HPDE6-E6E7 (cell line): ENCODE data around the gene COL8A2.

Experiments used
- DNase-seq: peaks from one replicate; pipeline ENCODE4 v3.0.0; 2011; ENCODE audit warnings: missing footprints; ENCODE audit errors: extremely low spot score

COL8A2 gene

DNA sequence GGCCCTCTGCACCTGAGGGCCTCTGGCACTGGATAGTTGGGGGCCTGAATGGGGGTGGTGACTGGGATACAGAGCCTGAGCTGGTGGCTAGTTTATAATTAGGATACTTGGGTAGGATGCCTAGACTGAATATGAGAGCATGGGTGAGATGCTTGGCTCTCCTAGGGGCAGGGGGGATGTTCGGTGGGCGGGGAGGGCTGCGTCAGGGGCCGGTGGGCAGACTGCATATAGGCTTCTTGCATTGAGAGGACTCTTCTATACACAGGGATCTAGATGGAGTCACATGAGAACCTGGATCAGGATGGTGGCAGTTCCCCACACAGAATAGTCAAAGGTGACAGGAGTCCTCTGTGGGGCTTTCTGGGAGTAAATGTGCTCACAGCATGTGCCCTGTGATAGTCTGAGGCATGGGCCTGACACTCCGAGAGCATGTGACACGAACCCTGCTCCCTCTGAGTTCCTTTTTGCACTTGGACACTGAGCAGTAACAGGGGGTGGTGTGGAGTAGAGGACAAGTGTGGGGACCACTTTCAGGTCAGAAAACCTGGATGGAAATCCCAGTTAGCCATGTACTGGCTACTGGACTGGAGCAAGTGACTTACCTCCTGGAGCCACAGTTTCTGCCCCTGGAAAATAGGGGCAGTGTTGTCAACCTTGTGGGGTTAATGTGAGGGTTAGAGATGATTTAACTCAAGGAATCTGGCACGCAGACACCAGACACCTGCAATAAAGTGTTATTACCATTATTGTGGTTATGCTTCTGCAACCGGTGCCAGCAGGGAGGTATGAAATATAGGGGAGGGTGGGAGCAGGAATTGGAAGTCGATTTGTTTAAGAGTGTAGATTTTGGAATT, 33.2 kb upstream of the COL8A2 start:
- no peak for DNase-seq

DNA sequence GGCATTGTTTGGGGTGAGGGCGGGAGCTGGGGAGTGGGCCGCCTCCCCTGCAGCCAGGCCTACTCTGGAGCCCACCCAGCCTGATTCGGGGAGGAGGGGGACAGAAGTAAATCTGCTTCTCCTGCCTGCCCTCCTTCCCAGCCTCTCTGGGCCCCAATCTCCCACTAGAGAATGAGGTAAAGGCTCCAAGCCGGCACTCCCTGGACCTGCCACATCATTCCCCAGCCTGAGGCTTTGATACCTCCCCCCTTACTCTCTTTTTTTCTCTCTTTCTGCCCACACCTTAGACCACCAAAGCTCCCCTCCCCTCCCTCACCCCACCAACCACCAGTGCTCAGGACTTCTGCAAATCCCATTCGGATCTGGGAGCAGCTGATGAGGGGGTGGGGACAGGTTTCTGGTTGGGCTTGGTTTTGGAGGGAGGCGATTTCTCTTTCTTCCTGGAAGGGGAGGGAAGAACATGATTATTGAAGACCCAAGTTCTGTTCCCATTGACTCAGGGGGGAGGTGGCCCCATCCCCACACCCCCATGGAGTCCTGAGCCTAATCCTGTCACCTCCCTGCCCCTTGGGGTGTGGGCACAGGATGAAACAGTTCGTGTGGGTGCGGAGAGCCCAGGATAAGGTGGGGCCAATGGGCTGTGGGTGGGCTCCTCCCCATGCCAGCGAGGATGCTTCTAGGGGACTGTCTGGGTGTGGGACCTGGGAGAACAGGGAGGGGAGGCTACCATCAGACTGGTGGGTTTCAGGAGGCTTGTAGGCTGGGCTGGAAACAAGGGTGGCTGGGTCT, 32.3 kb upstream of the COL8A2 start:
- DNase-seq: no peak

DNA sequence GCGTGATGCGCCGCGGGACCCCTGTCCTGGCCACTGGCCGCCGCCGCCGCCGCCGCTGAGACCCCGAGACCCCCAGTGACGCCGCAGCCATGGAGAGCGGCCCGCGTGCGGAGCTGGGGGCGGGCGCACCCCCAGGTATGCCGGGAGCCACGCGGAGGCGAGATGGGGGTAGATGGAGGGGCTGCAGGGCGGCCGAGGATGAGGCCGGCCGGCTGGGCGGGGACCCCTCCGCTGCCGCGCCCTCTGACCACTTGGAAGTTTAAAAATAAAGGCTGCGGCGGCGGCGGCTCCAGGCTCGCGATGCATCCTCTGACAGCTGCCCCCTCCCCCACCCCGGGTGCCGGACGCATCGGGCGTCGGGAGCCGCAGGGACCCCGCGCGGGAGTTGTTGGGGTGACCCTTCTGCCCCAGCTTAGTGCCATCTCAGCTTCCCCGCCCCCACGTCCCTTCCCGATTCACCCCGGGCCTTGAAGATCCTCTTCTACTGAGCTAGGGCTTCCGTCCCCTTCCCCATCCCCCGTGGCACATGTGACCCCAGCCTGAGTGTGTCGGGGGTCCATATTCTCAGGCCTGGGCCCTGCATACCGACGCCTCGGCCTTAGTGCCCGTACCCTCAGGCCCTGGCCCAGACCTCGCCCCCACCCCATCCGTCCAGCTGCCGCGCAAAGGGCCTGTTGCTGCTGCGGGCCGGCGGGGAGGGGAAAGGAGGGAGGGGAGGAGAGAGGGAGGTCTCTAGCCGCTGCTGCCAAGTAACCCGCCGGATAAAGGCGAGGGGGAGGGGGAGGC, 31.5 kb upstream of the COL8A2 start:
- no peak for DNase-seq

DNA sequence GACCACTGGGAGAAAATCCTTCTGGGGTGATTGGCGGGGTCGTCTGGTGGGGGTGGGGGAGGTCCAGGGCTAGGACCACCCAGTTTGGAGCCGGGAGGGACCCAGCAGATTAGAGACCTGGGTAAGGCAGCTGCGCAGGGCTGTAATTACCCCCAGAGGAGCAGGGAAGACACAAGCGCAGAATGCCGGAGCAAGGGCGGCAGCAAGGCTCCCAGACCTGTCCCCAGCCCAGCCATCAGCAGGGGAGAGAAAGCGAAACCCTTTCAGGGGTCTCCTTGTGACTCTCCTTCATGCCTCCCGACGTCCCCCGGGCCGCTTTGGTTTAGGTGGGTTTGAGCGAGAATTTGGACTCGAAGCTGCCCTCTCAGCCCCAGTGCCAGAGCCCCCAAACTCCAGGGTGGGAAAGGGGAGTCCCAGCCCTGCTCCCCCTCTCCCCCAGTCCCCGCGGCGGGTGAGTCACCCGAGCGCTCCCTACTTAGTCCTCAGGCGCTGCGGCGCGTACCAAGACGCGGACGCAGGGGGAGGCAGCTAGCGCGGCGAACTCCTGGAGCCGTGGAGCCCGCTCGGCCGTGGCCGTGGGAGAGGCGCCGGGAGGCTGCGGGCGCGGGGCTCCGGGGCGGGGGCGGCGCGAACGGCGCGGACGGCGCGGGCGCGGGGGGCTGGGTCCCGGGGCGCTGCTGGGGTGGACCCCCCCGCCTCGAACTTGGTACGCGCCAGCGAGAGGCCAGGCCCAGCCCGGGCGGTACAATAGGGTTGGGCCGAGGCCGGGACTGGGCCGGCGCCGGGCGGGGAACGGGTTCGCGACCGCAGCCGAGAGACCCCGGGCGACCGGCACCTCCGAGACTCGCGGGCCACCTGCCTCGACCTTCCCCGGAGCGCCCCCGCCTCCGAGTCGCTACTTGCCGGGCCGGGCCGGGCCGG, 30.6 kb upstream of the COL8A2 start, which contains the start of gene MAP7D1:
Gene MAP7D1 (plus strand): TSS at position 753 of the 921 bp plus-strand sequence. CDS start 258 bp downstream, outside the sequence.
- peak; percentile 69 for DNase-seq

DNA sequence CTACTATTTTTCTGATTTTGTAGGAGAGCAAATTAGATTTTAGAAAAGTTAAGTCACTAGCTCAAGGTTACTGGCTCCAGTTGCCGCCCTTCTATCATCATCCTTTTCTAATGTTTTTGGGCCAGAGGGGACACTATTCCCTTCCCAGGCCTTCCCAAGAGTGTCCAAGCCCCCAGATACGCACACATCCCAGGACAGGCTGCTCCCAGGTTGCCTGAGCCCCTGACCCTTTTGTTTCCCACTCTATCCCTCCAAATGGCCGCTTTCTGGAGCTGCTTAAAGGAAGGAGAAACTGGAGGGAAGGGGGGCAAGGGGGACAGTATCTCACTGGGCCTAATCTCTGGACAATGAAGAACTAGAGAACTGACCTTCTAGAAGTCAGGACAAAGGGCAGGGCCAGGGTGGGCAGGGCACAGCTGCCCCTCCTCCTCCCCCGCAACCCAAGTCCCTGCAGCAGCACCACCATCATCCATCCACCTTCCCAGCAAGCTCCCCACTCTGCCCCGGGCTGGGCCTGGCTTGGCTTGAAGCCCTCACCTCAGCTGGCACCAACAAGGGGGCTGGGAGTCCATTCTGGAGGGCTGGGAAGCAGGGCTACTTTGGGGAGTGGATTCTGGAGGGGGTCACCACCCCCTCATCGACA, 29.9 kb upstream of the COL8A2 start:
- DNase-seq: no peak

DNA sequence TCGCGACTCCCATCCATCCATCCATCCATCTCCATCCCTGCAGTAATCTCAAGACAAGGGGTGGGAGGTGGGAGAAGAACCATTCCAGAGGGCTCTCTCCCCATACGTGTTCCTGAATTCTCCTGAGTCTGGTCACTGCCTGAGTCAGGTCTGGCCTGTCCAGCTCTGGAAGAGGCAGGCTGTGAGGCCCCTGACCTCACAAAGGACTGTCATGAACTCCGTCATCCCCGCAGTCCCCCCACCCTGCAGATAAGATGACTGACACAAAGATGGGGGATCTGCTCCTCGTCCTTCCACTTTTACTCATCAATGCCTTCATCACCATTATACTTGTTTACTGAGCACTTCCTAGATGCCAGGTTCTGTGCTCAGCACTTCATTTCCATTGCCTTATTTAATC, 29.3 kb upstream of the COL8A2 start:
- no peak for DNase-seq

DNA sequence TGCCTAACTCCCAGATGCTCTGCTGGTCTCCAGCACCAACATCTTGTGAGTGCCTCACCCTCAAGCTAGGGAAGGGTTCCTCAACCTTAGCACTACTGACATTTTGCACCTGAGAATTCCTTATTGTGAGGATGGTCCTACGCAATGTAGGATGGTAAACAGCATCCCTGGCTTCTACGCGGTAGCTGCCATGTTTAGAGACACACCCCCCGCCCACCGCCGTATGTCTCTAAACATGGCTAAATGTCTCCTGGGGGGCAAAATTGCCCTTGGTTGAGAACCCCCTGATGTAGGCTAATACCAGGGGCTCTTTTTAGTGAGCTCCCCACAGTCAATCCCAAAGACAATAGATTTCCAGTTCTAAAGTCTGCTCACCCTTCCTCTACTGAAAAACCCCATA, 28.5 kb upstream of the COL8A2 start:
- no peak for DNase-seq

DNA sequence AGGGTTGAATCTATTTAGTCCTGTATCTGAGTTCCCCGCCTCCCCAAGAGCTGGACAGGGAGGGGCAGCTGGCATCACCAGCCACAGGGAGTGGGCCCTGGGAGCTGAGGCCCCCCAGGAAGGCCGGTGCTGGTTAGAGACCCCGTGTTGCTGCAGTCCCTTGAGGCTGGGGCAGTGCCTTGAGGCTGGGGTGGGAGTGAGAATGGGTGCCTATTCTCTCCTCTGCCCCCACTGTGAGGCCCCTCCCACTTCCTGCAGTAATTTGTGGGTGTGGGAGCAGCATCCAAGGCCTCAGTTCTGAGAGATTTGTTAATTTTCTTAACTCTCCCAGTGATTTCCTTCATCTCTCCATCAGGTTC, 26.8 kb upstream of the COL8A2 start:
- no peak for DNase-seq

DNA sequence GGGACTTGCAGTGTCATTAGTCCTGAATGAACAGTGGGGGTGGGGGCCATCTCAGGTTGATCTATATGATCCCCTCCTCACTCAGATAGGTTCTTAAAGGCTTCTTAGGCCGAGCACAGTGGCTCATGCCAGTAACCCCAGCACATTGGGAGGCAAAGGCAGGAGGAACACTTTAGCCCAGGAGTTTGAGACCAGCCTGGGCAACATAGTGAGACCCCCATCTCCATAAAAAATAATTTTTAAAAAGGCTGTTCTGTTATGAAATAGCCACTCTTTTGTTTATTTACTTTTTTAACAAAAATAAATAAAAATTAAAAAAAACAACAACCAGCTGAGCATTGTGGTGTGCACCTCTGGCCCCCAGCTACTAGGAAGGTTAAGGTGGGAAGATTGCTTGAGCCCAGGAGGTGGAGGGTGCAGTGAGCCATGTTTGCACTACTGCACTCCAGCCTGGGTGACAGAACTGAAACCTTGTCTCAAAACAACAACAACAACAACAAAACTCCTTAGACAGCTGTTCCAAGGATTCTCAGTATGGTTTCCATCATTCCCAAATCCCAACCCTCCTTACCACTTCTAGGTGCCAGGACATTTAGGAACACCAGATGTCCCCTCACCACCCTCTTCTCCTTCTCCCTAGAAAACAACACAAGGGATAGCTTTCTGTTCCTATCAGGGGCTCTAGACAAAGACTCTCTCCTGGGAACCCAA, 26.3 kb upstream of the COL8A2 start:
- no peak for DNase-seq

DNA sequence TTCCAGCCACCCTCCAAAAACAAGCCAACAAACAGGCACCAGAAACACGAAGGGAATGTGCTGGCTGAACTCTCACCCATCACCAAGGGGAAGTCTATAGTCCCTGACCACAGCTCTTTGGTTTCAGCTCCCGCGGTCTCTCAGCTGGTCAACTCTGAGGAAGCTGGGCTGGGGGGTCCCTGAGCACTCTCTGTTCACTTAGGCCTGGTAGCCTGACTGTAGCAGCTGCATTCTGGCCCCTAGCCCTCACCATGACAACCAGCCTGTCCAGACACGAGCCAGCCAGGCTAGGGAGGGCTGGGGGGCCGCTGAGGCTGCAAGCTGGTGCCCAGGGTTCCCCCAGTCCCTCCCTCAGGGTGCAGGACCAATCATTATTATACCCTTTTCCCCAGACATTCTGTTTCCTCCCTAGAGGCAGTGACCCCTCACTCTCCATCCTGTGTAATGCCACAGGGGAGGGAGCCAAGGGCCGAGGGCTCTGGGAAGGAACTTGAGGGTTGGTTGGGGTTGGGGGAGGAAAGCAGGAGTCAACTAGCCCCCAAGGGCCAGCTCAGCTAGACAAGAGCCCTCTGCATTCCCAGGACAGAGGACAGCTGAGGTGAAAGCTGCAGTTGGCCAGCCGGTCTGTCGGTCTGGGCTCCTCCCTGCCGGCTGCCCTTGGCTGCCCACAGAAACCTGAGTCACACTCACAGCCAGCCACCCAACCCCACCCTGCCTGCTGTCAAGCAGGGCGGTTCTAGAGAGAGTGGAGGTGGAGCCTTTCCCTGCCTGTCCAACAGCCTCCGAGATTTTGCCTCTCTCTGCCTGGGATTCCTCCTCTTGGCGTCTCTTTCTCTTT, 25.5 kb upstream of the COL8A2 start:
- DNase-seq: peak; percentile 87

DNA sequence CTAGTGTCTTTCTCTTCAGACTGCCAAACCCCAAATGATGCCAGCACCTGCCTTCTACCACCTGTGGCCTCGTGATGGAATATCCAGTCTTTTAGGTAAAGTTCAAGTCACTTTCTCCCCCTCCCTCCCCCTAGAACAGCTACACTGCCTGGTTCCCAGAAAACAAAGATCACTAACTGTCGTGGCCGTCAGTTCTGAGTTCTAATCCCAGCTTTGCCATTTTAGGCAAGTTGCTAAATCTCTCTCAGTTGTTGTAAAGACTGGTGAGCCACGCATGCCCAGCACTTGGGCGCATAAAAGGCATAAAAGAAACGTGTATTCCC, 24.9 kb upstream of the COL8A2 start:
- DNase-seq: no peak

DNA sequence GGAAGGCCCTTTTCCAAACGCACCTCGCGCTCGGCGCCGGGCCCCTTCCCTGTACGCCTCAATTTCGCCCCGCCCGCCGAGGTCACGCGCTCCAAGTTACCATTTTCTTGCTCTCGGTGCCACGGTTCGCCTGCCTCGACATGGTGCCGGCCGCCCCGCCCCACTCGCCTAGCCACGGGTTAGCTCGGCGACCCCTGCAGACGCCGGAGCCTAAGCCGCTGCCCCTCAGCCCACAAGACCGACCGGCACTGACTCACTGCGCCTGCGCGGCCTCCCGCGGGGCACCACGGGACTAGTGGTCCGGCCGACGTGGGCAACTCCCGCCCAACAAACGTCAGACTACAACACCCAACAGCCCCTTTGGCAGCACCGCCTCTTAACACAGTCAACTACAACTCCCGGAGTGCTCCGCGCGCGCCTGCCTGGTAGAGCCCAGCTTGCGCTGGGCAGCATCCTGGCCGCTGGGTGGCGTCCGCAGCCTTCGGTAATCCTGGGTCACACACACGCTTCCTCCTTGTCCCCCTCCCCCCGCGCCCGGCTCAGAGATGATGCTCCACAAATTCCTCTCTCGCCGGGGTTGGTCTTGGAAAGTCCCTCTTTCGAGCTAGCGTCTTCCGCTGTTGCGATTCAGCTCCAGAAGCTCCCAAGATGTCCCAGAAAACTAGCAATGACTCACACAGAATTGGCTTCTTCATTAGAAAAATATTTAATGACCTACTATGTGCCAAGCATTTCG, 24.4 kb upstream of the COL8A2 start, which contains the start of gene TRAPPC3:
Gene TRAPPC3 (minus strand): TSS at position 250 of the 736 bp plus-strand sequence. CDS start 108 bp downstream, at position 142.
- DNase-seq: peak; percentile 95

DNA sequence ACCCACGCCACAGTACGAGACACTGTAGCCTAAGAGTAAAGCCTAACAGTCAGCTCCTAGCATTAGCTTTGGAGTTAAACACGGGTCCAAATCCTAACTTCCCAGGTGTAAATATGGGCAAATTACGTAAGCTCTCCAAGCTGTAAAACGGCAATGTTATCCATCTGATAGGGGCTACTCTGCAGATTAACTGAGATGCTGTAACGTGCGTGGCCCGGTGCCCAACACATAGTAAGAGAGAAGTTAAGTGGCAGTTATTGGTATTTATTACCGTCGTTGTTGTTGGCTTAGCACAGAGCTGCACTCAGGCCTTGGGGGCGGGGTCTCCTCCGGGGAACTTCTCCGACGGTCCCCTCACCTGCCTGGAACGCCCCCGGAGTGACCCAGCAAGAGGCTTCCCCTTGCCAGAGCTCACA, 23.8 kb upstream of the COL8A2 start:
- no peak for DNase-seq

DNA sequence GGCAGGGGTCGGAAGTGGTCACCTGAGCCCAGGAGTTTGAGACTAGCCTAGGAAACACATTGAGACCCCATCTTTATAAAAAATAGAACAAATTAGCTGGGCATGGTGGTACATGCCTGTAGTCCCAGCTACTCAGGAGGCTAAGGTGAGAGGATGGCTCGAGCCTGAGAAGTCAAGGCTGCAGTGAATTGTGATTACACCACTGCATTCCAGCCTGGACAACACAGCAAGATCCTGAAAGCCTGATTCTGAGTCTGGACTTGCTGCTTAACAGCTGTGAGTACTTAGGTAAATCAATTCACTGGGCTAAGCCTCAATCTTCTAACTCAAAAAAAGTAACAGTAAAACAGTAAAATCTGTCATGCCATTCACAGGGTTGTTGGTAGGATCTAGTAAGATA, 19.4 kb upstream of the COL8A2 start:
- DNase-seq: no peak

DNA sequence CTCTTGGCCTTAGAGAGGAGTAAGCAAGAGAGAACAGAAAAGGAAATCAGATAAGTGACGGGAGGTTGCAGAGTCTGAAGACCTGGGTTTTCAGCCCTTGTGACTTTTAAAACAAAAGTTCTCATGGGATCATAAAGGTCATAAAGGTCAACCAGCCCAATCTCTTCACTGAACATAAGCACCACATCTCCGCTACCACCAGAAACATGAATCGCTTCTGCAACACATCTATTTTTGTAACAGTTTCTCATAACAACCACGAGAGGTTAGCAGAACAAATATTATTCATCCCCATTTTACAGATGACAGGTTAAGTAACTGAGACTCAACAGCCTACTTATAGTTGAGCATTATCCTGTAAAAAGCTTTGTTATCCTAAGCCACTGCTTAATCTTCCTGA, 18.4 kb upstream of the COL8A2 start:
- no peak for DNase-seq

DNA sequence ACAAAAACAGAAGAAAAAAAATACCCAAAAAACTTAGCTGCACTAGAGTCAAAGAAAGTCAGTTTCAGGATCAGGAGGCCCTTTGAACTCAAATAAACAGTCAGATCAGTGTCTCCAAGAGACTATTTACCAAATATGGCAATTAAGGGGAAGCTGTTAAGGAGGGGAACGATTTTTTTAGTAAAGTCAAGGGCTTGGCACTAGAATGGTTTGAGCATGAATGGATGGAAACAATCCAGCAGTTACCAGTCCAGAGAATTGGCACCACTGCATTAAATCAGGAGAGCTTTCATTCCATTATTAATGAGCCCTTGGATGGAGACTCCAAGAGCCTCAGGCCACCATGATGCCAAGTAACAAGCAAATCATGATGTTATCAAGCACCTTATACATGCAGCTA, 17.1 kb upstream of the COL8A2 start:
- no peak for DNase-seq

DNA sequence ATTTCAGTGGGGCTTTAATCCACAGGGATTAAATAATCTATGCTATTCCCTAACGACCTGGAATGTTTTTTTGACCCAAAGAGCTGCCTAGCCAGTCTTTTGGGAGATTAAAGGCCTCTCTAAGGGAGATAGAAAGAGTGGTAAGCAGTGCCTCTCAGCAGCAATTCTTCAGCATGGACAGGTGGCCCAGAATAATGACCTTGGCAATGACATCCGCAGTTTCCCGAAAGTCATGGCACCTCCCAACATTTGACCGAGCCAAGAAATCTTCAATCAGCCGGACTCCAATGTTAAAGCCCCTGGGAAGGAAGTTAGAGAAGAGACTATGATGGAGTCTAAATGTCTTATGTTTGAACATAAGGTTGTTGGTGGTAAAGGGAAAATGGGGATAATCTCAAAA, 14.5 kb upstream of the COL8A2 start:
- DNase-seq: no peak

DNA sequence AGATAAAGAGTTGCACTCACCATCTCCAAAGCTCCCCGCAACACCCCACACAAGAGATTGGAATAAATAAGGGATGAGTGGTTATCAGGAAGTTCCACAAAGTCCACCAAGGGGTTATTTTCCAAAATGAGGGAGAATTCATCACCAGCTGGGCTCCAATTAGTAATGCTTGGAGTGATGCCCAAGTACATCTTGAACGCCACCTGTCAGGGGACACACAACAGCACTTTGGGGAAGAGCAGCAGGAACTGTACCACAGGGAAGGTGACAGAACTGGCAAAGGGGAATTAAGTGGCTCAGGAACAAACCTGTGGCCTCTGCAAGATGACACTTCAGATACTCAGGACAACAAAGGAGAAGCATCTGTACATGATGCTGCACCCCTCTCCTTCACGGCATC, 12.8 kb upstream of the COL8A2 start:
- no peak for DNase-seq
